Subcutaneous adipose tissue (tissue), 4 donors: ENCODE data around the gene IL1F10. TPM values are rescaled to one million over a fixed set of nuclear protein-coding genes. Genes with fewer than 3 reads are reported as not detected.

Source experiments
- total RNA-seq, 4 donors: library from RNA; depleted of rRNA; stranded (reverse); fragments of >200 nt; gene quantifications; one replicate each; pipeline ENCODE4 v1.1.0, GENCODE V29; 2016
- TF ChIP-seq, protein P1 (sequence below): fragments of 450-650 bp; IDR thresholded peaks from one replicate; pipeline ENCODE4 v1.5.1; 2016; ENCODE audit warnings: low read depth, mild to moderate bottlenecking, control low read depth, antibody characterized with exemption, moderate library complexity

Gene IL1F10
- total RNA-seq, 4 donors from 2014 or later: not detected

DNA sequence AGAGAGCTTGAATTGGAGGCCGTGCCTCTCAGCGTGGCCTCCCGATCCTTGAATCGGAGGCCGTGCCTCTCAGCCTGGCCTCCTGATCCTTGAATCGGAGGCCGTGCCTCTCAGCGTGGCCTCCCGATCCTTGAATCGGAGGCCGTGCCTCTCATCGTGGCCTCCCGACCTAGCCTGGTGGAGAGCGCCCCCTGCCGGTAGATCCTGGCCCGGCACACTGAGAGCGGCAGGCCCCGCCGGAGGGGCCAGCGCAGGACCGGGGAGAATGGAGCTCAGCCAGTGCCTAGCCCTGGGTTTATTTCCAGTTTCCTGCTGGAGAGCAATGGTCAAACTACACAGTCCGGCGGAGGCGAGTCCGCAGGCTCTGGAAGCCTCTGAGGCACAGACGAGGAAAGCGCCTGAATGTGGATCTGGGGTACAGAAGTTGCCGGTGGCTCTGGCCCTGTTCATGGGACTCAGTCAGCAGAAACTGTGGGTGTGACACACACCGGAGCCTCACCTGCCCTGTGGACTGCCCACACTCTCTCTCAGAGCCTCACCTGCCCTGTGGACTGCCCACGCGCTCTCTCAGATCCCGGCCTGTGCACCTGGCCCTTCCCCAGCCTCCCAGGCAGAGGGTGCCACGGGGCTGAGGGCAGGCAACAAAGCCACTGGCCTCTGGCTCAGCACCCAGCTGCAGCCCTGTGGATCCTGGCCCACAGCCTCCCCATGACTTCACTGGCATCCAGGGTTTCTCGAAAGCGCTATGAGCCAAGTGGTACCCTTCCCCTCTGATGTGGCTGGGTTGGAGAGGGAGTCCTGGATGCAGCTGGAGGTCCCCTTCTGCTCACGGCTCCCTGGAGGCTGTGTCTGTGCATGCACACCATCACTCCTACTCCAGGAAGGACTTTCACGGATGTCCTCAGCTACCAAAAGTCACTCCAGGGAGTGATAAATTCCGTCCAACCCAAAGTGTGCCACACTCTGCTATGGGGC is 16.6 kb upstream of the IL1F10 start:
- TF ChIP-seq, protein P1, sequence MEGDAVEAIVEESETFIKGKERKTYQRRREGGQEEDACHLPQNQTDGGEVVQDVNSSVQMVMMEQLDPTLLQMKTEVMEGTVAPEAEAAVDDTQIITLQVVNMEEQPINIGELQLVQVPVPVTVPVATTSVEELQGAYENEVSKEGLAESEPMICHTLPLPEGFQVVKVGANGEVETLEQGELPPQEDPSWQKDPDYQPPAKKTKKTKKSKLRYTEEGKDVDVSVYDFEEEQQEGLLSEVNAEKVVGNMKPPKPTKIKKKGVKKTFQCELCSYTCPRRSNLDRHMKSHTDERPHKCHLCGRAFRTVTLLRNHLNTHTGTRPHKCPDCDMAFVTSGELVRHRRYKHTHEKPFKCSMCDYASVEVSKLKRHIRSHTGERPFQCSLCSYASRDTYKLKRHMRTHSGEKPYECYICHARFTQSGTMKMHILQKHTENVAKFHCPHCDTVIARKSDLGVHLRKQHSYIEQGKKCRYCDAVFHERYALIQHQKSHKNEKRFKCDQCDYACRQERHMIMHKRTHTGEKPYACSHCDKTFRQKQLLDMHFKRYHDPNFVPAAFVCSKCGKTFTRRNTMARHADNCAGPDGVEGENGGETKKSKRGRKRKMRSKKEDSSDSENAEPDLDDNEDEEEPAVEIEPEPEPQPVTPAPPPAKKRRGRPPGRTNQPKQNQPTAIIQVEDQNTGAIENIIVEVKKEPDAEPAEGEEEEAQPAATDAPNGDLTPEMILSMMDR: no peak

DNA sequence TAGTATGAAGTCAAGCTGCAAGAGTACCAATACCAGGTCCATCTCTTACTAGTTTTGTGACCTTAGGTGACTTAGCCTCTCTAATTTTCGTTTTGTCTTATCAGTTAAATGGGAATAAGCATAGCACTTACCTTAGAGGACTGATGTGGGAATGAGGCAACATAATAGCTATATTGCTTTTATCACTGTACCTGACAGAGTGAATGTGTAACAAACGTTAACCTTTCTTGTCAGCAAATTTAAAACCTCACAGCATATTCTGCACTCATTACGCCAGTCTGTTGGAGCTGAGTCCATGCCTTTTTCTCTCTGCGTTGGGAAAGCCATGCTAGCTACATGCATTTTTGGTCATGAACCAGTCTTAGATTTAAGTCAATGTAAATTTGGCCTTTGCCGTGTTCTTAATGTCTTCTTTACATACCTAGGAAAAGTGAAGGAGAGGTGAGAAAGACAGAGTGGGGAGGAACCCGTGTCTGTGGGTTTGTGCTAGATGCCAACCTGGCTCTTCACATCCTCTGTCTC is 15.3 kb upstream of the IL1F10 start, which contains the start of gene IL36B:
IL36B (minus strand) TSS at position 472 of the 522 bp plus-strand sequence.
- TF ChIP-seq, protein P1: no peak

DNA sequence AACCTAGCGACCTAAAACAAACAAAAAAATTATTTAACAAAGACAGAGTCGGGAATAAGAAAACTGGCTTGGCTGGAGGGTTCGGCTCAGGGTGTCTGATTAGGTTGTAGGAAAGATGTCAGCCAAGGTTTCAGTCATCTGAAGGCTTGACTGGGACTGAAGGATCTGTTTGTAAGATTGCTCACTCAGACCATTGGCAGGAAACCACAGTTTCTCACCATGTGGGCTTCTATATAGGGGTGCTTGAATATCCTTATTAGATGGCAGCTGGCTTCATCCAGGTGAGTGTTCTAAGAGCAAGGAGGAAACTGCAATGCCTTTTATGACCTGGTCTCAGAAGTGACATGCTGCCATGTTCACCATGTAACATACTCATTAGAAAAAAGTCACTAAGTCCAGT is 14.1 kb upstream of the IL1F10 start:
- TF ChIP-seq, protein P1: no peak

DNA sequence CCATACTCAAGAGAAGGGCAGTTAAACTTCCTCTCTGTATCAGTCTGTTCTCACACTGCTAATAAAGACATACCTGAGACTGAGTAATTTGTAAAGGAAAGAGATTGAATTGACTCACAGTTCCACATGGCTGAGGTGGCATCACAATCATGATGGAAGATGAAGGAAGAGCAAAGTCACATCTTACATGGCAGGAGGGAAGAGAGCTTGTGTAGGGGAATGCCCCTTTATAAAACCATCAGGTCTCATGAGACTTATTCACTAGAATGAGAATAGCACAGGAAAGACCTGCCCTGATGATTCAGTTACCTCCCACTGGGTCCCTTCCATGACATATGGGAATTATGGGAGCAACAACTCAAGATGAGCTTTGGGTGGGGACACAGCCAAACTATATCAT is 13.7 kb upstream of the IL1F10 start:
- TF ChIP-seq, protein P1: no peak

DNA sequence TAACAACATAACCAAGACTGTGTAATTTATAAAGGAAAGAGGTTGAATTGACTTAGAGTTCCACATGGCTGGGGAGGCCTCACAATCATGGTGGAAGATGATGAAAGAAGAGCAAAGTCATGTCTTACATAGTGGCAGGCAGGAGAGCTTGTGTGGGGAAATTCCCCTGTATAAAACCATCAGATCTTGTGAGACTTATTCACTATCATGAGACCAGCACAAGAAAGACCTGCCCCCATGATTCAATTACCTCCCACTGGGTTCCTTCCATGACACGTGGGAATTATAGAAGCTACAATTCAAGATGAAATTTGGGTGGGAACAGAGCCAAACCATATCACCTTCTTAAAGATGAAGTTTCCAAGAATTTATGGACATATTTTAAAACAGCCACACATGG is 11.2 kb upstream of the IL1F10 start:
- TF ChIP-seq, protein P1: no peak

DNA sequence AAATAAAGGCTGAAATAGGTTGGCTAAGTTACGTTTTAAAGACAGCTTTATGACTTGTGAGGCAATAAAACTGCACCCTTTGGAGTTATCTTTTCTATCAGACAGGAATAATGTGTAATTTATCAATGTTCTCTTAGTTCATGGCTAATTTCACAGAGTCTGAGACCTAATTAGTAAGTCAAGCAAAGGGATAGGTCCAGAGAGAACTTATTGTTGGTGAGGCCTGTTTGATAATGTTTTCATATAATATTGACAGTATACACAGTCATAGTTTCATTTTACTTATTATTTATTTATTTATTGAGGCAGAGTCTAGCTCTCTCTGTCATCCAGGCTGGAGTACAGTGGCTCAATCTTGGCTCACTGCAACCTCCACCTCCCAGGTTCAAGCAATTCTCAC is 10.7 kb upstream of the IL1F10 start:
- TF ChIP-seq, protein P1: no peak

DNA sequence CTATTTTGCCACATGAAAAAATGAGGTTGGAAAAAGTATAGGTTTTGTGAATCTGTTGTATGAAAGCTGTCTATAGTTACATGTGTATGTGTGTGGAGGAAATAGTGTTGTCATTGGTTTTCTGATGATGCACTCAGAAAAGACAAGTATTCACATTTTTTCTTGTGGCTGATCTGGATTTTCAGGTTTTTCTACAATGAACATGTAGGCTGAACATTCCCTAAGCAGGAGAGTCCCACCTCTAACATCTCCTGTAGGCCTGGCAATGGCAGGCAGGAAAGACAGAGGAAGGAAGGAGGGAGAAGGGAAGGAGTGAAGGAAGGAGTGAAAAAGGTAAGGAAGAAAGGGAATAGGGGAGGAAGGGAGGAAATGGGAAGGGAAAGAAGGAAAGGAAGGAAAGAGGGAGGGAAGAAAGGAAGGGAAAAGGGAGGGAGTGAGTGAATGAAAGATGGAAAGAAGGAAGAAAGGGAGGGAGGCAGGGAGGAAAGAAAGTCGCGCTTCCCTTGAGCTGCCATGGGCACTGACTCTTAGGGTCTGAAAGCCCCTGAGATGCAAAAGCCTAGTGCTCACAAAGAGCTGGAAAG is 9.3 kb upstream of the IL1F10 start:
- TF ChIP-seq, protein P1: no peak
